ENCODE results near the gene KRTAP9-8.
"Not testable (repeated sequence)": the region's sequence is repeated elsewhere in the genome, so short reads cannot be mapped to it uniquely, and the experiment has no call there.

KRTAP9-8 gene

DNA sequence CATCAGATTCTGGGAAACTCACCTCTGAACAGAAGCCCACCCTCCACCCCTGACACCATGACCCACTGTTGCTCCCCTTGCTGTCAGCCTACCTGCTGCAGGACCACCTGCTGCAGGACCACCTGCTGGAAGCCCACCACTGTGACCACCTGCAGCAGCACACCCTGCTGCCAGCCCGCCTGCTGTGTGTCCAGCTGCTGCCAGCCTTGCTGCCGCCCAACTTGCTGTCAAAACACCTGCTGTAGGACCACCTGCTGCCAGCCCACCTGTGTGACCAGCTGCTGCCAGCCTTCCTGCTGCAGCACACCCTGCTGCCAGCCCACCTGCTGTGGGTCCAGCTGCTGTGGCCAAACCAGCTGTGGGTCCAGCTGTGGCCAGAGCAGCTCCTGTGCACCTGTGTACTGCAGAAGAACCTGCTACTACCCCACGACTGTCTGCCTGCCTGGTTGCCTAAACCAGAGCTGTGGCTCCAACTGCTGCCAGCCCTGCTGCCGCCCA is 11.2 kb upstream of the KRTAP9-8 start, which contains the start of gene KRTAP9-2:
KRTAP9-2 (plus strand) TSS at position 51 of the 498 bp plus-strand sequence; CDS start at position 58, 7 bp downstream.
- H3K4me3 ChIP-seq (ENCODE audit: extremely low read depth, insufficient read depth, low read length, poor library complexity, severe bottlenecking); H3K36me3 ChIP-seq (ENCODE audit: control insufficient read depth, insufficient read depth, low read length); H3K4me1 ChIP-seq (ENCODE audit: control insufficient read depth, insufficient read depth, low read length, poor library complexity, severe bottlenecking); H3K27ac ChIP-seq (ENCODE audit: low read depth, low read length, severe bottlenecking); H3K9me3 ChIP-seq (ENCODE audit: control insufficient read depth, low read length): not testable (repeated sequence)
- 63 to 84% methylated on average over 2 of the region's 4 CpGs for WGBS, 2 experiments (ENCODE audit: insufficient coverage in 2 of 2)

GRCh38 chr17:41230094-41230493 is 7.7 kb upstream of the KRTAP9-8 start:
- Histone ChIP-seq H3K4me1 (ENCODE audit: control insufficient read depth, insufficient read depth, low read length, poor library complexity, severe bottlenecking) (no peaks in the 10 kb centered on the region), H3K9me3 (ENCODE audit: control insufficient read depth, low read length) (no peaks in the 10 kb centered on the region), H3K27ac (ENCODE audit: low read depth, low read length, severe bottlenecking) (no peak overlapping the region), H3K36me3 (ENCODE audit: control insufficient read depth, insufficient read depth, low read length) (no peaks in the 10 kb centered on the region), H3K4me3 (ENCODE audit: extremely low read depth, insufficient read depth, low read length, poor library complexity, severe bottlenecking) (no peak overlapping the region)

DNA sequence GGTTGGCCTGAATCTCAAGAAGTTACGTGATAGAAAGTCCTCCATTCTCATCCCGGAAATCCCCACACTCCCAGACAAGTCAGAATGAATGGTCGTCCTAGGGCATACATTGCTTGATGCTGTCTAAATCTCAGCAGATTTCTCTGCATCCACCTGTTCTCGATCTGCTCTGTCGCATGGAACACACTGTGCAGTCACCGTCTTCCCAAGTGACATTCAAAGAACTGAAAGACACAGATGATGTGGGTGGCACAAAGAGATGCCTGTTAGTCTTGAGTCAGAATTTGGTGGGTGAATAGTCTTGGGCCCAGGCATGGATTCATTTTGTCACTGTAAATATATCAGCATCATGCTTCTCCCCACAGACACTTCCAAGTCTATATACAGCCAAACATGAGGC is 6.1 kb upstream of the KRTAP9-8 start:
- H3K4me3 ChIP-seq (ENCODE audit: extremely low read depth, insufficient read depth, low read length, poor library complexity, severe bottlenecking) = no peak overlapping the region
- no peaks in the 10 kb centered on the region for H3K4me1 ChIP-seq (ENCODE audit: control insufficient read depth, insufficient read depth, low read length, poor library complexity, severe bottlenecking)
- no peak overlapping the region for H3K27ac ChIP-seq (ENCODE audit: low read depth, low read length, severe bottlenecking)
- WGBS, 2 experiments (ENCODE audit: insufficient coverage in 2 of 2) = 87% methylated on average over 6 of the region's 6 CpGs
- H3K36me3 ChIP-seq (ENCODE audit: control insufficient read depth, insufficient read depth, low read length) = no peaks in the 10 kb centered on the region
- no peaks in the 10 kb centered on the region for H3K9me3 ChIP-seq (ENCODE audit: control insufficient read depth, low read length)

- not testable (repeated sequence) for H3K4me1 ChIP-seq (ENCODE audit: control insufficient read depth, insufficient read depth, low read length, poor library complexity, severe bottlenecking); H3K36me3 ChIP-seq (ENCODE audit: control insufficient read depth, insufficient read depth, low read length); H3K27ac ChIP-seq (ENCODE audit: low read depth, low read length, severe bottlenecking); H3K9me3 ChIP-seq (ENCODE audit: control insufficient read depth, low read length); H3K4me3 ChIP-seq (ENCODE audit: extremely low read depth, insufficient read depth, low read length, poor library complexity, severe bottlenecking)
- 86 to 93% methylated on average over 1 of the region's 1 CpG for WGBS, 2 experiments (ENCODE audit: insufficient coverage in 2 of 2)
Measured at GRCh38 chr17:41232399-41233105, 5.2 kb upstream of the KRTAP9-8 start, which contains the start of gene KRTAP9-3. TSS of gene KRTAP9-3 (plus strand) at chr17:41232449. CDS start at chr17:41232502, 53 bp downstream.

GRCh38 chr17:41237116-41237515 is 683 bp upstream of the KRTAP9-8 start:
- 65 to 69% methylated on average over 2 to 3 of the region's 4 CpGs for WGBS, 2 experiments (ENCODE audit: insufficient coverage in 2 of 2)
- not testable (repeated sequence) for H3K27ac ChIP-seq (ENCODE audit: low read depth, low read length, severe bottlenecking); H3K4me1 ChIP-seq (ENCODE audit: control insufficient read depth, insufficient read depth, low read length, poor library complexity, severe bottlenecking)

DNA sequence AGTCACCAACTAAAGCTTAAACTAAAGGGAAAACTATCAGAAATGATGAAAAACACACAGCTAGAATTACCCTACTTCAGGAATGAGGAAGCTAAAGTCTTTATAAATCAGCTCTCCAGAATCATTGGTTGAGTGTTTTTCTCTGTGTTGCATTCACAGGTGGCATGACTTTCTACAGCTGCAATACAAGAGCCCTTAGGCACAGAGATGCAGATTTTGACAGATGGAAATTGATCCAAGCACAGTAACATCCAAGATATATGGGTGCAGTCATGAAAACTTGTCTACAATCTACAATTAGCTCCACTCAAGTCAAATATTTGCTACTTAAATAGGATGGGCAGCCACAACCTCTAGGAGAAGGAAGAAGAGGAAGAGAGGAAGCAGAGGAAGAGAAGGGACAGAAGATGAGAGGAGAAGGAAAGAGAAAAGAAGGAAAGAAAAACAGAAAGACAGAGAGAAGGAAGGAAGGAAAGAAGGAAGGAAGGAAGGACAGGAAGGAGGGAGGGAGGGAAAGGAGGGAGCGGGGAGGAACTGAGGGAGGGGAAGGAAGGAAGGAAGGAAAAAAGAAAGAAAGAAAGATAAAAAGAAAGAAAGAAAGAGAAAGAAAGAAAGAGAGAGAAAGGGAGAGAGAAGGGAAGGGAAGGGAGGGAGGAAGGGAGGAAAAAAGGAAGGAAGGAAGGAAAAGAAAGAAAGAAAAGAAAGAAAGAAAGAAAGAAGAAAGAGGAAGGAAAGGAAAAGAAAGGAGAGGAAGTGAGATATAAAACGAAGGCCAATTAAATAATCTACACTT is 9.4 kb downstream of the KRTAP9-8 start:
- WGBS, 2 experiments (ENCODE audit: insufficient coverage in 2 of 2) = 82 to 88% methylated on average over 1 of the region's 2 CpGs
- H3K9me3 ChIP-seq (ENCODE audit: control insufficient read depth, low read length); H3K4me3 ChIP-seq (ENCODE audit: extremely low read depth, insufficient read depth, low read length, poor library complexity, severe bottlenecking); H3K4me1 ChIP-seq (ENCODE audit: control insufficient read depth, insufficient read depth, low read length, poor library complexity, severe bottlenecking); H3K27ac ChIP-seq (ENCODE audit: low read depth, low read length, severe bottlenecking); H3K36me3 ChIP-seq (ENCODE audit: control insufficient read depth, insufficient read depth, low read length): not testable (repeated sequence)

More at GRCh38 chr17:41237116-41237515, 683 bp upstream of the KRTAP9-8 start:
- not testable (repeated sequence) for H3K36me3 ChIP-seq (ENCODE audit: control insufficient read depth, insufficient read depth, low read length); H3K9me3 ChIP-seq (ENCODE audit: control insufficient read depth, low read length); H3K4me3 ChIP-seq (ENCODE audit: extremely low read depth, insufficient read depth, low read length, poor library complexity, severe bottlenecking)

DNA sequence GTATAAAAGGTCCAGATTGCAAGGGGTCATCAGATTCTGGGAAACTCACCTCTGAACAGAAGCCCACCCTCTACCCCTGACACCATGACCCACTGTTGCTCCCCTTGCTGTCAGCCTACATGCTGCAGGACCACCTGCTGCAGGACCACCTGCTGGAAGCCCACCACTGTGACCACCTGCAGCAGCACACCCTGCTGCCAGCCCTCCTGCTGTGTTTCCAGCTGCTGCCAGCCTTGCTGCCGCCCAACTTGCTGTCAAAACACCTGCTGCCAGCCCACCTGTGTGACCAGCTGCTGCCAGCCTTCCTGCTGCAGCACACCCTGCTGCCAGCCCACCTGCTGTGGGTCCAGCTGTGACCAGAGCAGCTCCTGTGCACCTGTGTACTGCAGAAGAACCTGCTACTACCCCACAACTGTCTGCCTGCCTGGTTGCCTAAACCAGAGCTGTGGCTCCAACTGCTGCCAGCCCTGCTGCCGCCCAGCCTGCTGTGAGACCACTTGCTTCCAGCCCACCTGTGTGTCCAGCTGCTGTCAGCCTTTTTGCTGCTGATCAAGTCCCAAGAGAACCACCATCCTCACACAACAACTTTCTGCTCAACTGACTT is 11.9 kb downstream of the KRTAP9-8 start, which contains the start of gene KRTAP9-4:
KRTAP9-4 (plus strand) TSS at position 51 of the 604 bp plus-strand sequence; CDS start at position 85, 34 bp downstream.
- H3K4me1 ChIP-seq (ENCODE audit: control insufficient read depth, insufficient read depth, low read length, poor library complexity, severe bottlenecking); H3K9me3 ChIP-seq (ENCODE audit: control insufficient read depth, low read length); H3K27ac ChIP-seq (ENCODE audit: low read depth, low read length, severe bottlenecking); H3K4me3 ChIP-seq (ENCODE audit: extremely low read depth, insufficient read depth, low read length, poor library complexity, severe bottlenecking); H3K36me3 ChIP-seq (ENCODE audit: control insufficient read depth, insufficient read depth, low read length): not testable (repeated sequence)
- 86% methylated on average over 1 of the region's 2 CpGs; no CpG with 5 or more reads in 1 of the 2 experiments for WGBS, 2 experiments (ENCODE audit: insufficient coverage in 2 of 2)

- Histone ChIP-seq H3K4me1 (ENCODE audit: control insufficient read depth, insufficient read depth, low read length, poor library complexity, severe bottlenecking) (no peaks in the 10 kb centered on the region), H3K4me3 (ENCODE audit: extremely low read depth, insufficient read depth, low read length, poor library complexity, severe bottlenecking) (no peak overlapping the region), H3K9me3 (ENCODE audit: control insufficient read depth, low read length) (no peaks in the 10 kb centered on the region), H3K36me3 (ENCODE audit: control insufficient read depth, insufficient read depth, low read length) (no peaks in the 10 kb centered on the region), H3K27ac (ENCODE audit: low read depth, low read length, severe bottlenecking) (no peak overlapping the region)
- 85 to 100% methylated on average over 1 of the region's 1 CpG for WGBS, 2 experiments (ENCODE audit: insufficient coverage in 2 of 2)
Measured at GRCh38 chr17:41251261-41251660, 13.5 kb downstream of the KRTAP9-8 start.

DNA sequence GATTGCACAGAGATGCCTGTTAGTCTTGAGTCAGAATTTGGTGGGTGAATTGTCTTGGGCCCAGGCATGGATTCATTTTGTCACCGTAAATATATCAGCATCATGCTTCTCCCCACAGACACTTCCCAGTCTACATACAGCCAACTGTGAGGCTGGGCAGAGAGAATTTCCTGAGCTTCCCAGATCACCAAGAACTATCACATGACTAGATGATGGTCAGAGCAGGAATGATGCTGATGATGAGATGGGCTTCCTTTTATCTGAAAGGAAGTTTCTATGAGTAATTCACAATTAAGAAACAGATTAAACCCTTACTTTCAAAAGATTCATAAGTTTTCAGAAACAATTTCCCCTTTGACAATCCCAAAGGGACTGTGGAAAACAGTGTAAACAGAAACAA is 17.1 kb downstream of the KRTAP9-8 start:
- WGBS, 2 experiments (ENCODE audit: insufficient coverage in 2 of 2) = no CpG with 5 or more reads among the region's 1 CpG
- H3K4me3 ChIP-seq (ENCODE audit: extremely low read depth, insufficient read depth, low read length, poor library complexity, severe bottlenecking) = no peak overlapping the region

GRCh38 chr17:41255381-41256290 is 17.8 kb downstream of the KRTAP9-8 start, which contains the start of gene KRTAP9-9:
TSS of gene KRTAP9-9 (plus strand) at chr17:41255384.
- H3K36me3 ChIP-seq (ENCODE audit: control insufficient read depth, insufficient read depth, low read length); H3K9me3 ChIP-seq (ENCODE audit: control insufficient read depth, low read length); H3K27ac ChIP-seq (ENCODE audit: low read depth, low read length, severe bottlenecking); H3K4me1 ChIP-seq (ENCODE audit: control insufficient read depth, insufficient read depth, low read length, poor library complexity, severe bottlenecking); H3K4me3 ChIP-seq (ENCODE audit: extremely low read depth, insufficient read depth, low read length, poor library complexity, severe bottlenecking): not testable (repeated sequence)
- 70 to 82% methylated on average over 5 of the region's 5 CpGs for WGBS, 2 experiments (ENCODE audit: insufficient coverage in 2 of 2)

More for the DNA sequence above, 17.1 kb downstream of the KRTAP9-8 start:
- Histone ChIP-seq H3K36me3 (ENCODE audit: control insufficient read depth, insufficient read depth, low read length) (no peaks in the 10 kb centered on the region), H3K9me3 (ENCODE audit: control insufficient read depth, low read length) (no peaks in the 10 kb centered on the region), H3K4me1 (ENCODE audit: control insufficient read depth, insufficient read depth, low read length, poor library complexity, severe bottlenecking) (no peaks in the 10 kb centered on the region), H3K27ac (ENCODE audit: low read depth, low read length, severe bottlenecking) (no peak overlapping the region)

All from mesodermal cell (in vitro differentiated cells).